SW480 (cell line): ENCODE data around the gene NCAPD2.
A peak's percentile ranks its signal among the peaks of the same experiment; 100 is the strongest.

Source experiments
- DNase-seq: peaks from one replicate; pipeline ENCODE4 v3.0.0-alpha.2; 2016; ENCODE audit warnings: low spot score

The NCAPD2 gene, protein sequence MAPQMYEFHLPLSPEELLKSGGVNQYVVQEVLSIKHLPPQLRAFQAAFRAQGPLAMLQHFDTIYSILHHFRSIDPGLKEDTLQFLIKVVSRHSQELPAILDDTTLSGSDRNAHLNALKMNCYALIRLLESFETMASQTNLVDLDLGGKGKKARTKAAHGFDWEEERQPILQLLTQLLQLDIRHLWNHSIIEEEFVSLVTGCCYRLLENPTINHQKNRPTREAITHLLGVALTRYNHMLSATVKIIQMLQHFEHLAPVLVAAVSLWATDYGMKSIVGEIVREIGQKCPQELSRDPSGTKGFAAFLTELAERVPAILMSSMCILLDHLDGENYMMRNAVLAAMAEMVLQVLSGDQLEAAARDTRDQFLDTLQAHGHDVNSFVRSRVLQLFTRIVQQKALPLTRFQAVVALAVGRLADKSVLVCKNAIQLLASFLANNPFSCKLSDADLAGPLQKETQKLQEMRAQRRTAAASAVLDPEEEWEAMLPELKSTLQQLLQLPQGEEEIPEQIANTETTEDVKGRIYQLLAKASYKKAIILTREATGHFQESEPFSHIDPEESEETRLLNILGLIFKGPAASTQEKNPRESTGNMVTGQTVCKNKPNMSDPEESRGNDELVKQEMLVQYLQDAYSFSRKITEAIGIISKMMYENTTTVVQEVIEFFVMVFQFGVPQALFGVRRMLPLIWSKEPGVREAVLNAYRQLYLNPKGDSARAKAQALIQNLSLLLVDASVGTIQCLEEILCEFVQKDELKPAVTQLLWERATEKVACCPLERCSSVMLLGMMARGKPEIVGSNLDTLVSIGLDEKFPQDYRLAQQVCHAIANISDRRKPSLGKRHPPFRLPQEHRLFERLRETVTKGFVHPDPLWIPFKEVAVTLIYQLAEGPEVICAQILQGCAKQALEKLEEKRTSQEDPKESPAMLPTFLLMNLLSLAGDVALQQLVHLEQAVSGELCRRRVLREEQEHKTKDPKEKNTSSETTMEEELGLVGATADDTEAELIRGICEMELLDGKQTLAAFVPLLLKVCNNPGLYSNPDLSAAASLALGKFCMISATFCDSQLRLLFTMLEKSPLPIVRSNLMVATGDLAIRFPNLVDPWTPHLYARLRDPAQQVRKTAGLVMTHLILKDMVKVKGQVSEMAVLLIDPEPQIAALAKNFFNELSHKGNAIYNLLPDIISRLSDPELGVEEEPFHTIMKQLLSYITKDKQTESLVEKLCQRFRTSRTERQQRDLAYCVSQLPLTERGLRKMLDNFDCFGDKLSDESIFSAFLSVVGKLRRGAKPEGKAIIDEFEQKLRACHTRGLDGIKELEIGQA (N-terminal part only)

DNA sequence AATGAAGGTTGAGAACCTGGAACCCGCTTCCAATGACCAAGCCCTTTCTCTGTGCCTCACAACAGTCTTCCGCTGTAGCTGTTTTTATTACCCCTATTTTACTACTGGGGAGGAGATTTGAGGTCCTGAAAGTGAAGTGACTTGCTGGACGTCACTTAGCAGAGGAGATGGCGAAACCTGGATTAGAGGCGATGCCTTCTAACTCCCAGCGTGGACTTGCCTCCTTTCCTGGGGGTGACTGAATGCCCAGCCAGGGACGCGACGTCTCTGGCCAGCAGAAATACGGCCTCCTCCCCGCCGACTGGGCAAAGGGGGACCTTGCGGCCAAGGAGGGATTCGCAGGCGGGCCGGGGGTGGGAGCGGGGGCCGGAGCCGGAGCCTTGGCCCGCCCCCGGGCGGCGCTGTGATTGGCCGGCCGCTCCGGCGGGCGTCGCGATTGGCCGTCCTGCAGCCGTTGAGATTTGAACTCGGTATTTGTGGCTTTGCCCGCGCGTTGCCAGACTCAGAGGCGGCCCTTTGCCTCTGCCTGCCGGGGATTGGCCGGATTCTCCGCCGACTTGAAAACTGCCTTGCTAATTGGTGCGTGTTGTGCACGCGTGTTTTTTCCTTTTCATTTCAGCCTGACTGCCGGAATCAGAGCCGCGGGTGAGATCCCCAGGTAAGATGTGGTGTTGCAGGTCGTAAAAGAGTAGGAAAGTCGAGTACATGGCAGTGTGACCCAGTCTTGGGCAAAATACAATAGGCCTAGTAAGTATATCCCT lies at the start of gene NCAPD2:
TSS of gene NCAPD2 (plus strand) at position 606 of the 761 bp plus-strand sequence. CDS start 997 bp downstream, outside the sequence.
- DNase-seq, result peak; percentile 99

GRCh38 chr12:6444704-6445688 lies 48.9 kb upstream of the NCAPD2 start, which contains the start of gene CD27:
CD27 (plus strand) TSS chr12:6444955; CDS start chr12:6445096, 141 bp downstream.
- no peak for DNase-seq

- no peak for DNase-seq
These were observed 43.6 kb upstream of the NCAPD2 start for GRCh38 chr12:6450091-6450868.

DNA sequence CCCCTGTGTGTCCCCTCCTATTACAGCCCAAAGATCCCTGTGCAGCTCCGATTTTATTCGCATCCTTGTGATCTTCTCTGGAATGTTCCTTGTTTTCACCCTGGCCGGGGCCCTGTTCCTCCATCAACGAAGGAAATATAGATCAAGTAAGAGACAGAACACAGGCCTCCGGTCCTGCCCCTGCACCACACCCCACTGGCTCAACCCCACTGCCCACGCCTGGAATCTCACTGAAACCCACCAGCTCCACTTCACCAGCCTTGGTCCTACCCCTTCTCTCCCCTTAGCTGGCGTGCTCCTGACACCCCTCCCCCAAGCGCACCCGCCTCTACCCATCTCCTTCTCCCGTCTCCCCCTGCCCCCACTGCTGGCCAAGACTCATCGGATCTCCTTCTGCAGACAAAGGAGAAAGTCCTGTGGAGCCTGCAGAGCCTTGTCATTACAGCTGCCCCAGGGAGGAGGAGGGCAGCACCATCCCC lies 43.0 kb upstream of the NCAPD2 start:
- DNase-seq, result no peak

GRCh38 chr12:6451348-6452244 lies 42.3 kb upstream of the NCAPD2 start, which contains the start of gene TAPBPL:
TAPBPL (plus strand) TSS chr12:6452042; CDS start chr12:6452249, 207 bp downstream.
- DNase-seq, result peak; percentile 93

GRCh38 chr12:6452245-6452943 lies 41.5 kb upstream of the NCAPD2 start:
- no peak for DNase-seq

GRCh38 chr12:6452944-6453630 lies 40.8 kb upstream of the NCAPD2 start:
- DNase-seq, result peak; percentile 44

- DNase-seq, result no peak
These were observed 36.5 kb upstream of the NCAPD2 start for GRCh38 chr12:6457220-6457945.

GRCh38 chr12:6458281-6459003 lies 35.5 kb upstream of the NCAPD2 start:
- DNase-seq, result no peak

DNA sequence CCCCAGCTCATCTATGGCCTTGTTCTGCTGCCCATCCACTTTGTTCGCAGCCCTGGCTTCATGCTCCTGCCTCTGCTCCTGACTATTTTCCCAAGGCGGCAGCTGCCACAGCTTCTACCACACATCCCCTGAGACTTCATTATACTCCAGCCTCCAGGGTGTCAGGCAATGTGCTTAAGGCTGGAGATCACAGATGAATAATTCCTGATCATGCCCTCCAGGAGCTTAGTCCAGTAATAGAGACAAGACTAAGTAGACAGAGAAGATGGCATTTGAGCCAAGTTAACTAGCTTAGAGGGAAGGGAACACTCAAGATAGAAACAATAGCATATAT lies 34.9 kb upstream of the NCAPD2 start:
- DNase-seq, result no peak

- no peak for DNase-seq
These were observed 33.0 kb upstream of the NCAPD2 start for GRCh38 chr12:6460751-6461371.

DNA sequence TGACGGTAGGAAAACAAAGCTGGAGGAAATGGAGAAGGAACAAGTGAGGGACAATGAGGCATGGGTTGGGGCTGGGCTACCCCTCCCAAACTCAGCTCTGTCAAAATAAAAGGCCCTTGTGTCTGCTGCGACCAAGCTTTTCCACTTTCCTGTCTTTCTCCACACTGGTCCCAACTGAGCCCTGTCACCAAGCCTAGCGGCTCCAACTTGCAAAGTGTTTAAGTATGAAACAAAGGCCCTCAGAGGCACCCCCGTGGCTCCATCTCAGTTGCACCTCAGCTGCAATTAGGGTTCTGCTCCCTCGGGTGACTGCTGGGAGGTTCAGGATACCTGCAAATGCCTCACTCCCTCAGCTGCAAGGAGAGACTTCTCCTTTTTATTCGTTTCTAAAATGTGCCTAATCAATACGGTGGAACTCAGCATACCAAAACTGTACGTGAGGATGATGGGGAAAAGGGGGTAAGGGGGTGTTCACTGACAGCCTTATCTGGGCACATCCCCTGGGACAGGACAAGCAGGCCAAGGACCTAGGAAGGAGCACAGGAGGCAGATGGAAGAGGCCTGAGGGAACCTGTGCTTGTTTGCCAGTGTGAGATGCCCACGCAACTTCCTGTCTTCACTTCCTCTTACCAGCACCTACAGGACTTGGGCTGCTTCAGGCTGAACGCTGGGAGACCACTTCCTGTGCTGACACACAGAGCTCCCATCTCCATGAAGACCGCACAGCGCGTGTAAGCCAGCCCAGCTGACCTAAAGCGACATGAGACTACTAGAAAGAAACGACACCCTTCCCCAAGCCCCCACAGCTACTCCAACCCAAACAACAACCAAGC lies 32.3 kb upstream of the NCAPD2 start:
- no peak for DNase-seq

- no peak for DNase-seq
These were observed 31.5 kb upstream of the NCAPD2 start for GRCh38 chr12:6462234-6462995.
